IMR-90 (cell line): ENCODE data around the gene CHST6. TPM values are rescaled to one million over a fixed set of nuclear protein-coding genes. Genes with fewer than 3 reads are reported as not detected.

Experiments
- ATAC-seq: fragments of 200-7000 bp; cut with Tn5 transposase; 2 replicates; pipeline ENCODE4 v1.9.1; 2020; ENCODE audit warnings: low read depth, mild to moderate bottlenecking, moderate library complexity
- BruUV-seq: library from RNA; stranded (reverse); fragments of 400-500 nt; replicated peaks from 2 replicates; lab custom pipeline; 2021; lab: Mats Ljungman, UMichigan
- CTCF ChIA-PET: fragments of 300-600 bp; formaldehyde crosslinking; extraction: SDS; loops from one replicate; lab custom pipeline; 2021; ENCODE audit warnings: antibody characterized with exemption; lab: Yijun Ruan, JAX
- POLR2A ChIA-PET: fragments of 300-600 bp; sonication (Branson Sonifier 250); formaldehyde crosslinking; loops from one replicate; lab custom pipeline; 2022; ENCODE audit warnings: antibody characterized with exemption; ENCODE audit not compliant: unreplicated experiment; lab: Charles Lee
- DNase-seq: peaks from one replicate; pipeline ENCODE4 v3.0.0; 2013
- H2AFZ ChIP-seq: replicated peaks from 2 replicates; pipeline ENCODE3; 2013; ENCODE audit warnings: low read length, mild to moderate bottlenecking; ENCODE audit not compliant: poor library complexity
- H2AK5ac ChIP-seq: 2 replicates; pipeline ENCODE4 v1.6.1; 2013; ENCODE audit warnings: low read depth, low read length, inconsistent platforms
- H2AK9ac ChIP-seq: replicated peaks from 2 replicates; pipeline ENCODE3; 2013; ENCODE audit warnings: mild to moderate bottlenecking, low read depth, low read length, moderate library complexity; ENCODE audit not compliant: poor library complexity
- H2BK120ac ChIP-seq: 2 replicates; pipeline ENCODE4 v1.6.1; 2013; ENCODE audit warnings: low read depth, low read length, inconsistent platforms
- H2BK15ac ChIP-seq: 3 replicates; pipeline ENCODE4 v1.6.1; 2013; ENCODE audit warnings: low read depth, low read length, inconsistent platforms
- H2BK20ac ChIP-seq: 2 replicates; pipeline ENCODE4 v1.6.1; 2013; ENCODE audit warnings: low read depth, mild to moderate bottlenecking, inconsistent platforms, low read length, moderate library complexity
- H2BK5ac ChIP-seq: 2 replicates; pipeline ENCODE4 v1.6.1; 2013; ENCODE audit warnings: mild to moderate bottlenecking, low read depth, low read length, inconsistent platforms; ENCODE audit not compliant: poor library complexity, severe bottlenecking
- H3K14ac ChIP-seq: replicated peaks from 2 replicates; pipeline ENCODE4 v1.6.1; 2013; ENCODE audit warnings: low read depth, low read length, inconsistent platforms
- H3K18ac ChIP-seq: 2 replicates; pipeline ENCODE4 v1.6.1; 2013; ENCODE audit warnings: low read depth, low read length, control low read depth
- H3K23ac ChIP-seq: 2 replicates; pipeline ENCODE4 v1.6.1; 2013; ENCODE audit warnings: low read depth, low read length, inconsistent platforms
- H3K27ac ChIP-seq: 2 replicates; pipeline ENCODE4 v1.5.1; 2013; ENCODE audit warnings: mild to moderate bottlenecking, control low read depth, low read length; ENCODE audit not compliant: insufficient read depth
- H3K27me3 ChIP-seq: 2 replicates; pipeline ENCODE4 v1.6.1; 2013; ENCODE audit warnings: low read length; ENCODE audit not compliant: control insufficient read depth, insufficient read depth
- H3K36me3 ChIP-seq: 2 replicates; pipeline ENCODE4 v1.6.1; 2013; ENCODE audit warnings: low read length, mixed read lengths; ENCODE audit not compliant: control insufficient read depth, insufficient read depth
- H3K4ac ChIP-seq: 2 replicates; pipeline ENCODE4 v1.6.1; 2013; ENCODE audit warnings: low read depth, low read length, inconsistent platforms
- H3K4me1 ChIP-seq: 2 replicates; pipeline ENCODE4 v1.6.1; 2013; ENCODE audit warnings: low read length, mixed read lengths; ENCODE audit not compliant: control insufficient read depth, insufficient read depth
- H3K4me2 ChIP-seq: 2 replicates; pipeline ENCODE4 v1.6.1; 2013; ENCODE audit warnings: low read depth, mild to moderate bottlenecking, control low read depth, low read length, moderate library complexity
- H3K4me3 ChIP-seq: 2 replicates; pipeline ENCODE4 v1.5.1; 2013; ENCODE audit warnings: low read depth, mild to moderate bottlenecking, control low read depth, low read length, moderate library complexity; ENCODE audit not compliant: insufficient read depth
- H3K56ac ChIP-seq: 2 replicates; pipeline ENCODE4 v1.6.1; 2013; ENCODE audit warnings: low read length, inconsistent platforms; ENCODE audit not compliant: insufficient read depth; ENCODE audit errors: extremely low read depth
- H3K79me1 ChIP-seq, 2 experiments: 2 replicates each; pipeline ENCODE4 v1.6.1; 2013; ENCODE audit warnings: low read length in 2 of 2, inconsistent platforms in 1 of 2, low read depth in 1 of 2
- H3K9ac ChIP-seq: 2 replicates; pipeline ENCODE4 v1.6.1; 2013; ENCODE audit warnings: low read depth, low read length, control low read depth
- H3K9me1 ChIP-seq: 2 replicates; pipeline ENCODE4 v1.6.1; 2013; ENCODE audit warnings: low read length, inconsistent platforms; ENCODE audit not compliant: insufficient read depth
- H3K9me3 ChIP-seq: 2 replicates; pipeline ENCODE4 v1.6.1; 2013; ENCODE audit warnings: low read length; ENCODE audit not compliant: control insufficient read depth, insufficient read depth
- H4K20me1 ChIP-seq: 2 replicates; pipeline ENCODE4 v1.6.1; 2013; ENCODE audit warnings: low read length, inconsistent platforms; ENCODE audit not compliant: insufficient read depth
- H4K5ac ChIP-seq: 2 replicates; pipeline ENCODE4 v1.6.1; 2013; ENCODE audit warnings: mild to moderate bottlenecking, low read depth, low read length, control low read depth
- H4K8ac ChIP-seq, 2 experiments: 2 replicates each; pipeline ENCODE4 v1.6.1; 2013; ENCODE audit warnings: low read depth in 2 of 2, low read length in 2 of 2, control low read depth in 1 of 2, inconsistent platforms in 1 of 2
- H4K91ac ChIP-seq: 2 replicates; pipeline ENCODE4 v1.6.1; 2013; ENCODE audit warnings: low read depth, low read length, inconsistent platforms; ENCODE audit not compliant: insufficient read depth
- BHLHE40 ChIP-seq: fragments of 150-350 bp; IDR thresholded peaks from 2 replicates; pipeline ENCODE4 v1.6.1; 2016; ENCODE audit warnings: mild to moderate bottlenecking, low read depth, low read length
- CTCF ChIP-seq: conservative IDR thresholded peaks from 2 replicates; pipeline ENCODE4 v1.5.1; 2012; ENCODE audit warnings: mild to moderate bottlenecking, low read depth, low read length, improper control_type of control experiment
- ELK1 ChIP-seq: fragments of 150-350 bp; IDR thresholded peaks from 2 replicates; pipeline ENCODE4 v1.6.1; 2016; ENCODE audit warnings: low read depth, mild to moderate bottlenecking, low read length, moderate library complexity, borderline replicate concordance
- MXI1 ChIP-seq: IDR thresholded peaks from 2 replicates; pipeline ENCODE4 v1.6.1; 2012; ENCODE audit warnings: low read depth, mild to moderate bottlenecking, low read length, moderate library complexity, borderline replicate concordance
- NFE2L2 ChIP-seq: fragments of 150-350 bp; IDR thresholded peaks from 2 replicates; pipeline ENCODE4 v1.6.1; 2016; ENCODE audit warnings: low read depth, mild to moderate bottlenecking, low read length
- POLR2A ChIP-seq: IDR thresholded peaks from 2 replicates; pipeline ENCODE4 v1.6.1; 2012; ENCODE audit warnings: mild to moderate bottlenecking, low read depth, low read length
- RCOR1 ChIP-seq: IDR thresholded peaks from 2 replicates; pipeline ENCODE4 v1.6.1; 2012; ENCODE audit warnings: mild to moderate bottlenecking, low read length, improper control_type of control experiment; ENCODE audit not compliant: insufficient replicate concordance
- SMC3 ChIP-seq: fragments of 150-350 bp; IDR thresholded peaks from 2 replicates; pipeline ENCODE4 v1.6.1; 2016; ENCODE audit warnings: low read depth, mild to moderate bottlenecking, antibody characterized with exemption, low read length, moderate library complexity
- USF2 ChIP-seq: fragments of 150-350 bp; IDR thresholded peaks from 2 replicates; pipeline ENCODE4 v1.6.1; 2017; ENCODE audit warnings: mild to moderate bottlenecking, antibody characterized with exemption, low read length, low read depth
- WGBS, 2 experiments: methylation state at CpG; one replicate each; pipeline versions ENCODE4 v1.1.5 to v1.1.7; 2013; ENCODE audit warnings: missing lambda C conversion rate in 2 of 2; ENCODE audit not compliant: insufficient read length in 1 of 2; ENCODE audit errors: extremely low coverage in 2 of 2; 5-methylcytosine and 5-hydroxymethylcytosine counted together
- dilution Hi-C: fragments of 300-500 bp; cut with HindIII; formaldehyde crosslinking; loops from one replicate; pipeline ENCODE4 v1.14.3; 2018; ENCODE audit warnings: low sequenced_read_pairs; ENCODE audit not compliant: unreplicated experiment
- in situ Hi-C: fragments of 300-500 bp; cut with MboI; formaldehyde crosslinking; loops from 3 replicates; pipeline ENCODE4 v1.14.3; 2019; ENCODE audit warnings: low sequenced_read_pairs, inconsistent platforms, mixed read lengths
- intact Hi-C: fragments of 100-400 bp; cut with micrococcal nuclease; formaldehyde crosslinking; loops from 2 replicates; pipeline ENCODE4 v1.10.0; 2022
- polyA plus RNA-seq, 3 experiments: library from polyadenylated mRNA; depleted of rRNA; stranded (reverse); fragments of >200 nt; gene quantifications; 2 replicates each; pipeline ENCODE4 v1.2.3, GENCODE V29; 2012; ENCODE audit warnings: low replicate concordance in 1 of 3
- total RNA-seq: library from RNA; depleted of rRNA; stranded (reverse); fragments of >200 nt; gene quantifications from 2 replicates; pipeline ENCODE4 v1.2.3, GENCODE V29; 2012

Gene CHST6
- total and polyA plus RNA-seq, 2 of the 4 experiments (the other 2 are of a cell fraction): under 0.01 to 0.12 TPM

- Histone ChIP-seq H4K5ac (no peak overlapping the region), H2AK5ac (no peak overlapping the region), H3K9ac (no peak overlapping the region), H3K56ac (no peak overlapping the region), H2BK15ac (no peak overlapping the region), H4K8ac (no peak overlapping the region), H3K27ac (no peak overlapping the region), H4K20me1 (peaks cover 43% of the 10 kb centered on the region), H2BK20ac (no peak overlapping the region), H3K4ac (no peak overlapping the region), H3K36me3 (no peaks in the 10 kb centered on the region), H3K27me3 (no peaks in the 10 kb centered on the region), H2AK9ac (no peak overlapping the region), H2BK5ac (no peak overlapping the region), H3K14ac (no peak overlapping the region), H3K79me1 (peaks cover 33 to 85% of the 10 kb centered on the region in 2 experiments), H4K91ac (no peak overlapping the region), H3K23ac (no peak overlapping the region), H3K9me3 (no peaks in the 10 kb centered on the region), H3K4me2 (no peak overlapping the region), H3K4me3 (no peak overlapping the region), H3K9me1 (peaks cover 18% of the 10 kb centered on the region), H3K18ac (no peak overlapping the region), H2AFZ (no peak overlapping the region), H2BK120ac (no peak overlapping the region), H3K4me1 (no peaks in the 10 kb centered on the region; the same call in 1 of the 2 replicates)
- no TSS peak for BruUV-seq
- dilution Hi-C loops: no loop called here
- no CpG with 5 or more reads among the region's 4 CpGs for WGBS, 2 experiments
- ATAC-seq: no peak
- TF ChIP-seq BHLHE40 (no peak), SMC3 (no peak), USF2 (no peak), ELK1 (no peak), POLR2A (no peak), NFE2L2 (no peak), RCOR1 (no peak), MXI1 (no peak), CTCF (no peak)
- POLR2A ChIA-PET: no interaction called here
- DNase-seq: no peak
- CTCF ChIA-PET: interaction anchor here (1.1 kb wide), 1 partner anchor 79 kb away, joined by 8 read pairs; no protein-coding TSS in a partner anchor
- intact Hi-C loops: no loop called here
- in situ Hi-C loops: no loop called here
Observed at GRCh38 chr16:75458029-75458428, 37.2 kb downstream of the CHST6 start.
